Measurements from ENCODE around the gene PSMC1.
"Not testable (repeated sequence)": the region's sequence is repeated elsewhere in the genome, so short reads cannot be mapped to it uniquely, and the experiment has no call there.

The PSMC1 gene

DNA sequence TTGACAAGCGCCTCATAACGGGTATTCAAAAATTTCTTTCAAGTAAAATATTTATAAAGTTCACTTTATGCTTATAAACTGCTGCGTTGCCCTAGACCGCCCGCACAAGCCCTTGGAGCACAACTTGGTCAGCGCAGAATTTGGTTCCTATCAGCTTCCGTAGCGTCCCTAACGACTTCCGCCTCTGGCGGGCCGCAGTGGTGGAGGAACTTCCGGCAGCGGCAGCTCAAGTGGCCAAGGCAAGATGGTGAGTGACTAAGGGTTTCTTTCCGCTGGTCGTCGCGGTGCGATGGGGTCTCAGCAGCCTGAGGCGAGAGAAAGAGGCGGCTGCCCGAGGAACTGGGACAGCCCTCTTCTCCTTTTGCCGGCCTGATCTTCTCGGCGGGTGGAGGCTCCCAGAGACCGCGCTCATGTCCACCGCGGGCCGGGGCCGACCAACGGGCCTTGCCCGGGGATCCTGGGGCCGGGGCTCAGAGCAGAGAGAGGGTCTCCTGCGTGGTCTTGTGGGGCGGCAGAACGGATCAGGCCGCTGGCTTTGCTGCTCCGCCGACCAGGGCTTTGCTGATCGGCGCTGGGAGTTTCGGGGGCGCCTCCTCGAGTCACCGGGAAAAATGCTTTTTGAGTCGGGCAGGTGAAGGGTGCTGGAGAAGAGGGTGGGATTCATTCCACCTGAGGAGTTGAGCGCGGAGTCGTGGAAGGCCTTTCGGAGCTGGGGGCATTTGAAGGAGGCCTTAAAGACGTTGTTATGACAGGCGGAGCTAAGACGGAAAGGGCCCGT is at the start of gene PSMC1:
Gene PSMC1 (plus strand): TSS at position 200 of the 778 bp plus-strand sequence. CDS start 45 bp downstream, at position 245.
- H3K4me3 ChIP-seq (ENCODE audit: low read depth, low read length): peak within 1 kb of the TSS; percentile 81
- TF ChIP-seq, protein P1, sequence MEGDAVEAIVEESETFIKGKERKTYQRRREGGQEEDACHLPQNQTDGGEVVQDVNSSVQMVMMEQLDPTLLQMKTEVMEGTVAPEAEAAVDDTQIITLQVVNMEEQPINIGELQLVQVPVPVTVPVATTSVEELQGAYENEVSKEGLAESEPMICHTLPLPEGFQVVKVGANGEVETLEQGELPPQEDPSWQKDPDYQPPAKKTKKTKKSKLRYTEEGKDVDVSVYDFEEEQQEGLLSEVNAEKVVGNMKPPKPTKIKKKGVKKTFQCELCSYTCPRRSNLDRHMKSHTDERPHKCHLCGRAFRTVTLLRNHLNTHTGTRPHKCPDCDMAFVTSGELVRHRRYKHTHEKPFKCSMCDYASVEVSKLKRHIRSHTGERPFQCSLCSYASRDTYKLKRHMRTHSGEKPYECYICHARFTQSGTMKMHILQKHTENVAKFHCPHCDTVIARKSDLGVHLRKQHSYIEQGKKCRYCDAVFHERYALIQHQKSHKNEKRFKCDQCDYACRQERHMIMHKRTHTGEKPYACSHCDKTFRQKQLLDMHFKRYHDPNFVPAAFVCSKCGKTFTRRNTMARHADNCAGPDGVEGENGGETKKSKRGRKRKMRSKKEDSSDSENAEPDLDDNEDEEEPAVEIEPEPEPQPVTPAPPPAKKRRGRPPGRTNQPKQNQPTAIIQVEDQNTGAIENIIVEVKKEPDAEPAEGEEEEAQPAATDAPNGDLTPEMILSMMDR (IDR thresholded peaks at IDR 0.05; ENCODE audit: borderline replicate concordance, insufficient read depth, low read depth, low read length): no peak

DNA sequence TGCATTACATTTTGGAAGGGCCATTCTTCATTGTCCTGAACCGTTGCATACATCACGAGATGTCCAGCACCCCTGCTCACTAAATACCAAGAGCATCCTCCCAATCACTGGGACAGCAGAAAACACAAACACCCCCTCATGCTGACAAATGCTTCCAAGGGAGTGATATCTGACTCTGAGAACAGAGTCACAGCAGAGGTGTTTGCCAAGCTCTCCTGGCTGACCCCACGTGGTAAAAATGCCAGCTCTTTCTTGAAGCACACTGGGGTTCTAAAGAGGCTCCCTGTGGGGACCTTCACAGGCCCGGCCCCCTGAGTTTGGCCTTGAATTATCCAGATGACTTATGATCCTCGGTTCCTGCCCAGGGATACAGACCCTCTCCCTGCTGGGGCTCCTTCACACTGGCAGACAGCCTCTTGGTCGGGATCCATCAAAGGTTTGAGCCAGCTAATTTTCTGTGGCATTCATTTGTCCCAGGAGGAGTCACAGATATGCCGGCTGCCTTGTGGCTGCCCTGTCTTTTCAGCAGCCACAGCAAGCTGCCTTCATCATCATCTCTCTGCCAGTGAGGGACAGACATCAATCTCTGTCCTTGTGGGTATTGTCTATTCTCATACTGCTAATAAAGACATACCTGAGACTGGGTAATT is 43.1 kb upstream of the PSMC1 start:
- no peak overlapping the region for H3K4me3 ChIP-seq (ENCODE audit: low read depth, low read length)
- TF ChIP-seq, protein P1 (IDR thresholded peaks at IDR 0.05; ENCODE audit: borderline replicate concordance, insufficient read depth, low read depth, low read length): no peak

DNA sequence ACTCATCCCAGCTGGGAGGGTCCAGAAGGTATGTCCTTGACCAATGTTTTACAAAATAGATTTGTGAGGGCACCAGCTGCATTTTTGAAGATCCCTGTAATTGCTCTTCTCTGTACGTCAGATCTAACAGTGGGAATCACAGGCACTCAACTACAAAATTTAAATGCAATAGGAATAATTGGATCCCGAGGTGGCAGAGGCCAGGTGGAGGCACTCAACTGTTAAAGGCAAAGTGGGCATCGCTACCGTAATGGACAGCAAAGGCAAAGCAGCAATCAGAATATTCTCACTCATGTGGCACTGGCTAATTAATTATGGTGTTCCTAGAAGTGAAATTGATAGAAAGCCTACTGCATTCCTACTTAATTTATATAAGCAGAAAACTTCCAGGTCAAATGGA is 27.9 kb upstream of the PSMC1 start:
- no peak overlapping the region for H3K4me3 ChIP-seq (ENCODE audit: low read depth, low read length)
- TF ChIP-seq, protein P1 (IDR thresholded peaks at IDR 0.05; ENCODE audit: borderline replicate concordance, insufficient read depth, low read depth, low read length): no peak

DNA sequence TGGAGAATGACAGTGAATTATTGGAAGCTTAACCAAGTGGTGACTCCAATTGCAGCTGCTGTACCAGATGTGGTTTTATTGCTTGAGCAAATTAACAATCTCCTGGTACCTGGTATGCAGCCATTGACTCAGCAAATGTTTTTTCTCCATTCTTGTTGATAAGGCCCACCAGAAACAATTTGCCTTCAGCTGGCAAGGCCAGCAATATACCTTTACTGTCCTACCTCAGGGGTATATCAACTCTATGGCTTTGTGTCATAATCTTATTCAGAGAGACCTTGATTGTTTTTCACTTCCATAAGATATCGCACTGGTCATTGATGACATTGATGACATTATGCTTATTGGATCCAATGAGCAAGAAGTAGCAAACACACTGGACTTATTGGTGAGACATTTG is 26.4 kb upstream of the PSMC1 start:
- not testable (repeated sequence) for H3K4me3 ChIP-seq (ENCODE audit: low read depth, low read length)

DNA sequence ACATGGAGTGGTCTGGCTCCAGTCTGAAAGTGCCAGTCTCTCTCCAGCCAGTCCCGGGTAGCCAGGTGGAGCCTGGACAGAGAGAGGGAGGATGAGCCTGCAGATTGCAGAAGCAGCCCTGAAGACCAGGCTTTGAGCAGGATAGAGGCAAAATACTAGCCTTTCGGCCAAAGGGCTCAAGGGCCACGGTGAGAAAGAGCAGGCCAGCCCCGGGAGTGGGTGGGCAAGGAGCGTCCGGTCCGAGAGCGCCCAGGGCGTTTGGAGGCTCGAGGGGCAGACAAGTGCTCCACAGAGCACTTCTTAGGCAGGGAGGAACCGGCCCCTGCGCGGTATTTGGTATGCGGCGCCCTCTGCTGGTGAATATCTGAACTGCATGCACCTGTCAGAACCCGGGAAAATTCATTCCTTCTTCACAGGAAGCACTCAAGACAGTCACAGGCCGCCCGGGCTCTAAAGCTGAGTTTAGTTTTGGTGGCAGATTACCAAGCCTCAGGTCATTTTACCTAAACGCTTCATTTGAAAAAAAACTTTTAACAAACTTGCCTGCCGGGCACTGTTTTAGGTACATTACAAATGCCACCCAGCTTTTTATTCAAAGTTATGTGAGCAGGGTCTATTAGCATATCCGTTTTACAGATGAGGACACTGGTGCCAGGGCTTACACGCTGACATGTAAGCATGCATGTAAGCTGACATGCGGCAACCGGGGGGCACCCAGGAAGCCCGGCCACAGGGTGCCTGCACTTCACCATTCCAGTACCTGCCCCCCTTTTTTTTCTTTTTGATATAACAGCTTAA is 21.0 kb upstream of the PSMC1 start:
- H3K4me3 ChIP-seq (ENCODE audit: low read depth, low read length): no peak overlapping the region
- TF ChIP-seq, protein P1 (IDR thresholded peaks at IDR 0.05; ENCODE audit: borderline replicate concordance, insufficient read depth, low read depth, low read length): peak; percentile 85

DNA sequence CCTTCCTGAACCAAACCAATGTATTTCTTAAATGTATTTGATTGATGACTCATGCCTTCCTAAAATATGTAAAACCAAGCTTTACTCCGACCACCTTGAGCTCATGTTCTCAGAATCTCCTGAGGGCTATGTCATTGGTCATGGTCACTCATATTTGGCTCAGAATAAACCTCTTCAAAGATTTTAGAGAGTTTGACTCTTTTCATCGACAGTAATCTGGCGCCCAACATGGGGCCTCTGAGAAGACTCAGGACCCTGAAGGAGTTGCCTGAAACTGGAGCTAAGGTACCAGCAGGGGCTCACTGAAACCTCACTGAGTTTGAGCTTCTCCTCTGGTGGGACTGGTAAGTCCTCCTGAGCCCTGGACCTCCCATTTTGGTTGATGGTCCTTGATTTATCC is 17.2 kb upstream of the PSMC1 start:
- TF ChIP-seq, protein P1 (IDR thresholded peaks at IDR 0.05; ENCODE audit: borderline replicate concordance, insufficient read depth, low read depth, low read length): no peak
- H3K4me3 ChIP-seq (ENCODE audit: low read depth, low read length): no peak overlapping the region

DNA sequence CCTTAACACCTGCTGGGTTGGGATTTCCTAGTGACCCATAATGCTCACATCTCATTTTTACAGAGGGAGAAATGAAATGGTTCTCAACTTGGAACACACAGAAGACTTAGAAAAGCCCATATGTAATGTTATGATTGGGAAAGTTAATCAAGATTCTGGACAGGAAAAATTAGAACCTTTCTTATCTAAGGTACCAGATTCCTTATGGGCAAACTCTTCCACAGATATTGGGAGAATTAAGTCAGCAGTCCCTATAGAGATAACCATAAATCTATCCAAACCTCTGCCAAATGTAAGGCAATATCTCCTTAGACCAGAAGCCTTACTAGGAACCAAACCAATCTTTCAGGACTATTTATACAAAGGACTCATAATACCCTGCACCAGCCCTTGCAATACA is 13.9 kb upstream of the PSMC1 start:
- TF ChIP-seq, protein P1 (IDR thresholded peaks at IDR 0.05; ENCODE audit: borderline replicate concordance, insufficient read depth, low read depth, low read length): no peak
- no peak overlapping the region for H3K4me3 ChIP-seq (ENCODE audit: low read depth, low read length)
